K562 (cell line): Measurements from ENCODE around the gene KCND3. TPM values are rescaled to one million over a fixed set of nuclear protein-coding genes. Genes with fewer than 3 reads are reported as not detected.

Experiments
- ATAC-seq: fragments of 200-7000 bp; cut with Tn5 transposase; 3 replicates; pipeline ENCODE4 v1.9.1; 2020; ENCODE audit warnings: moderate library complexity
- BruUV-seq: library from RNA; stranded (reverse); fragments of 400-500 nt; replicated peaks from 2 replicates; lab custom pipeline; 2021; lab: Mats Ljungman, UMichigan
- CTCF ChIA-PET: fragments of 300-600 bp; formaldehyde crosslinking; extraction: SDS; loops from one replicate; lab custom pipeline; 2021; ENCODE audit warnings: low intra/inter-chr PET ratio; lab: Yijun Ruan, JAX
- POLR2A ChIA-PET: fragments of 300-600, 350-650 bp; sonication (Branson Sonifier 250); formaldehyde crosslinking; extraction: SDS; loops from one replicate; lab custom pipeline; 2021; ENCODE audit warnings: antibody characterized with exemption, inconsistent platforms; lab: Yijun Ruan, JAX
- DNase-seq, 4 experiments: peaks; one replicate each; pipeline versions ENCODE4 v3.0.0 to v3.0.0-alpha.2; 2011 to 2018; ENCODE audit warnings: low spot score in 3 of 4, mixed read lengths in 3 of 4; ENCODE audit errors: extremely low read depth in 1 of 4
- FAIRE-seq: peaks from 2 replicates; lab custom pipeline; 2011; peaks lifted over from hg19 to GRCh38; lab: Jason Lieb, UNC
- H2AFZ ChIP-seq: 2 replicates; pipeline ENCODE4 v1.6.0; 2011; ENCODE audit warnings: low read depth, low read length, control low read depth, inconsistent platforms
- H3K27ac ChIP-seq: fragments of 200-600 bp; 3 replicates; pipeline ENCODE4 v1.8.0; 2011; ENCODE audit warnings: low read depth, mild to moderate bottlenecking, control low read depth, inconsistent platforms, low read length, moderate library complexity, mixed read lengths; ENCODE audit errors: extremely low read depth
- H3K27me3 ChIP-seq, 2 experiments: fragments of 300-600 bp in 1 of 2; 2 replicates in 1 of 2; 3 replicates in 1 of 2; pipeline versions ENCODE4 v1.6.0 to v1.8.0; 2011; ENCODE audit warnings: inconsistent platforms in 2 of 2, low read length in 2 of 2, mild to moderate bottlenecking in 1 of 2, mixed read lengths in 1 of 2, moderate library complexity in 1 of 2; ENCODE audit not compliant: control insufficient read depth in 2 of 2, insufficient read depth in 2 of 2
- H3K36me3 ChIP-seq: fragments of 300-600 bp; 3 replicates; pipeline ENCODE4 v1.8.0; 2011; ENCODE audit warnings: mild to moderate bottlenecking, low read length, inconsistent platforms; ENCODE audit not compliant: control insufficient read depth, insufficient read depth
- H3K4me1 ChIP-seq, 2 experiments: fragments of 200-600 bp in 1 of 2; replicated peaks in 1 of 2; 2 replicates in 1 of 2; 3 replicates in 1 of 2; pipeline versions ENCODE4 v1.5.1 to v1.8.0; 2011; ENCODE audit warnings: inconsistent platforms in 2 of 2, low read length in 2 of 2, mild to moderate bottlenecking in 1 of 2, mixed read lengths in 1 of 2, moderate library complexity in 1 of 2; ENCODE audit not compliant: control insufficient read depth in 2 of 2, insufficient read depth in 2 of 2
- H3K4me2 ChIP-seq: 2 replicates; pipeline ENCODE4 v1.6.1; 2011; ENCODE audit warnings: low read length, control low read depth, inconsistent platforms, mixed read lengths; ENCODE audit not compliant: insufficient read depth
- H3K4me3 ChIP-seq: fragments of 200-600 bp; sonication (generic), shearing (Covaris generic); 2 replicates; pipeline ENCODE4 v1.5.1; 2016; ENCODE audit warnings: control low read depth, inconsistent platforms
- H3K79me2 ChIP-seq: fragments of 200-600 bp; 3 replicates; pipeline ENCODE4 v1.8.0; 2011; ENCODE audit warnings: low read length, inconsistent platforms; ENCODE audit not compliant: control insufficient read depth, insufficient read depth
- H3K9ac ChIP-seq, 2 experiments: 2 replicates each; pipeline versions ENCODE4 v1.6.0 to v1.6.1; 2011; ENCODE audit warnings: low read depth in 2 of 2, low read length in 2 of 2, control low read depth in 1 of 2, inconsistent platforms in 1 of 2, mild to moderate bottlenecking in 1 of 2, mixed read lengths in 1 of 2; ENCODE audit not compliant: insufficient read depth in 1 of 2
- H3K9me1 ChIP-seq: one replicate; pipeline ENCODE4 v1.6.0; 2011; ENCODE audit warnings: inconsistent platforms, mild to moderate bottlenecking, low read length, moderate library complexity; ENCODE audit not compliant: control insufficient read depth, insufficient read depth
- H3K9me3 ChIP-seq: replicated peaks from 2 replicates; pipeline ENCODE4 v1.5.1; 2011; ENCODE audit warnings: low read depth, low read length, inconsistent platforms; ENCODE audit not compliant: control insufficient read depth, insufficient read depth
- H4K20me1 ChIP-seq: replicated peaks from 2 replicates; pipeline ENCODE4 v1.6.1; 2011; ENCODE audit warnings: low read length, inconsistent platforms, mixed read lengths; ENCODE audit not compliant: control insufficient read depth, insufficient read depth
- ARHGAP35 ChIP-seq: fragments of 450-650 bp; IDR thresholded peaks from 2 replicates; pipeline ENCODE4 v1.6.1; 2018; ENCODE audit not compliant: partially characterized antibody
- BACH1 ChIP-seq: fragments of 200-800 bp; sonication (Bioruptor generic); IDR thresholded peaks from 2 replicates; pipeline ENCODE4 v1.6.1; 2016; ENCODE audit warnings: missing genetic modification characterization, missing compliant biosample characterization
- CGGBP1 ChIP-seq: fragments of 250-450 bp; sonication (Bioruptor Pico); IDR thresholded peaks from 2 replicates; pipeline ENCODE4 v1.9.0; 2021; ENCODE audit warnings: mild to moderate bottlenecking
- CLOCK ChIP-seq: fragments of 250-450 bp; sonication (Bioruptor Pico); IDR thresholded peaks from 2 replicates; pipeline ENCODE4 v1.4.0; 2020; ENCODE audit warnings: mild to moderate bottlenecking, moderate library complexity, borderline replicate concordance
- DLX4 ChIP-seq: fragments of 250-450 bp; sonication (Bioruptor Pico); IDR thresholded peaks from 2 replicates; pipeline ENCODE4 v1.6.1; 2021; ENCODE audit warnings: mild to moderate bottlenecking
- DNMT1 ChIP-seq: fragments of 450-650 bp; IDR thresholded peaks from 2 replicates; pipeline ENCODE4 v1.6.1; 2016; ENCODE audit warnings: antibody characterized with exemption, mild to moderate bottlenecking
- KLF1 ChIP-seq: fragments of 450-650 bp; IDR thresholded peaks from 2 replicates; pipeline ENCODE4 v1.6.1; 2016; ENCODE audit warnings: missing genetic modification characterization, missing compliant biosample characterization
- MCM5 ChIP-seq: fragments of 450-650 bp; IDR thresholded peaks from 2 replicates; pipeline ENCODE4 v1.6.1; 2016; ENCODE audit warnings: low read depth
- MCM7 ChIP-seq, 2 experiments: fragments of 450-650 bp; IDR thresholded peaks; 2 replicates each; pipeline ENCODE4 v1.6.1; 2016 to 2018
- MEF2D ChIP-seq: conservative IDR thresholded peaks from 2 replicates; pipeline ENCODE4 v1.6.1; 2016; ENCODE audit warnings: low read depth, missing genetic modification characterization, missing compliant biosample characterization
- PHB2 ChIP-seq: fragments of 450-650 bp; IDR thresholded peaks from 2 replicates; pipeline ENCODE4 v1.6.1; 2017; ENCODE audit warnings: low read depth
- POLR2AphosphoS2 ChIP-seq: IDR thresholded peaks from 2 replicates; pipeline ENCODE4 v1.6.1; 2012; ENCODE audit warnings: low read length, improper control_type of control experiment
- RAD21 ChIP-seq, 2 experiments: fragments of 250-450 bp in 1 of 2; fragments of 450-650 bp in 1 of 2; sonication (Bioruptor Pico) in 1 of 2; formaldehyde crosslinking in 1 of 2; IDR thresholded peaks in 1 of 2; conservative IDR thresholded peaks in 1 of 2; 2 replicates each; pipeline versions ENCODE4 v1.4.0 to v1.8.0; 2020 to 2022; ENCODE audit warnings: mild to moderate bottlenecking in 2 of 2, moderate library complexity in 1 of 2
- SRF ChIP-seq, 2 experiments: fragments of 250-450, 450-650 bp in 1 of 2; sonication (Bioruptor Pico) in 1 of 2; sonication (generic) in 1 of 2; formaldehyde crosslinking; IDR thresholded peaks; 2 replicates each; pipeline versions ENCODE4 v1.5.0 to v1.5.1; 2020 to 2022; ENCODE audit warnings: mild to moderate bottlenecking in 1 of 2, missing genetic modification reagents in 1 of 2
- TEAD2 ChIP-seq: fragments of 450-650 bp; IDR thresholded peaks from 2 replicates; pipeline ENCODE4 v1.6.1; 2016; ENCODE audit warnings: missing genetic modification characterization, control low read depth, missing compliant biosample characterization
- TFAM ChIP-seq: fragments of 250-450 bp; sonication (Bioruptor Pico); conservative IDR thresholded peaks from 2 replicates; pipeline ENCODE4 v1.5.0; 2021; ENCODE audit warnings: mild to moderate bottlenecking, moderate library complexity
- THRAP3 ChIP-seq: fragments of 450-650 bp; IDR thresholded peaks from 2 replicates; pipeline ENCODE4 v1.6.1; 2016; ENCODE audit warnings: mild to moderate bottlenecking, inconsistent platforms, borderline replicate concordance
- WGBS: fragments of 100-300 bp; shearing (Covaris generic); methylation state at CpG from one replicate; pipeline ENCODE4 v1.1.6; 2016; ENCODE audit warnings: low coverage, mixed read lengths; ENCODE audit not compliant: insufficient coverage; ENCODE audit errors: missing lambda C conversion rate; 5-methylcytosine and 5-hydroxymethylcytosine counted together
- in situ Hi-C: fragments of 300-500 bp; cut with MboI; formaldehyde crosslinking; loops from 4 replicates; pipeline ENCODE4 v1.15.0; 2018; ENCODE audit warnings: inconsistent platforms, mixed read lengths
- intact Hi-C: fragments of 100-400 bp; cut with micrococcal nuclease; formaldehyde crosslinking; loops from 2 replicates; pipeline ENCODE4 v1.14.2; 2022
- polyA plus RNA-seq, 8 experiments: library from polyadenylated mRNA; depleted of rRNA in 4 of 8; stranded (reverse) in 5 of 8; unstranded in 3 of 8; fragments of >200 nt; fragmentation: Nextera tagmentation in 2 of 8; fragmentation: Illumina TruSeq in 1 of 8; extraction: Ambion mirVana in 2 of 8; extraction: Trizol in 1 of 8; gene quantifications; 2 replicates each; pipeline versions ENCODE4 v1.2.1 to v1.2.3, GENCODE V29; 2011 to 2014; ENCODE audit warnings: inconsistent platforms in 1 of 8, missing spikeins in 1 of 8
- total RNA-seq, 7 experiments: library from RNA; depleted of rRNA in 6 of 7; stranded (reverse); fragments of >200 nt in 6 of 7; fragmentation: Illumina TruSeq in 2 of 7; extraction: Trizol in 2 of 7; gene quantifications; 2 replicates each; pipeline versions ENCODE4 v1.2.1 to v1.2.3, GENCODE V29; 2011 to 2021; ENCODE audit warnings: low replicate concordance in 1 of 7
- TF ChIP-seq, protein P1 (sequence below): fragments of 200-800 bp; sonication (Bioruptor generic); IDR thresholded peaks from 2 replicates; pipeline ENCODE4 v1.6.1; 2017; ENCODE audit warnings: missing genetic modification characterization, missing compliant biosample characterization

Gene KCND3
- total and polyA plus RNA-seq, 9 of the 15 experiments (the other 6 are each of a cell fraction or from before 2014, with no cell fraction given), result not detected

GRCh38 chr1:111924786-111925185, 64.7 kb downstream of the KCND3 start:
- Histone ChIP-seq H3K4me2 (no peak overlapping the region), H3K9me1 (no peaks in the 10 kb centered on the region), H3K79me2 (no peaks in the 10 kb centered on the region), H3K9ac (no peak overlapping the region), H3K4me1 (peaks cover 6% of the 10 kb centered on the region in 2 experiments; a peak in 4 of 5 replicates), H4K20me1 (peaks cover 2% of the 10 kb centered on the region; the same call in 1 of the 2 replicates), H3K36me3 (no peaks in the 10 kb centered on the region), H3K9me3 (no peaks in the 10 kb centered on the region), H3K4me3 (no peak overlapping the region), H2AFZ (no peak overlapping the region), H3K27ac (no peak overlapping the region), H3K27me3 (peaks cover 0 to 26% of the 10 kb centered on the region in 2 experiments; a peak in 2 of 5 replicates)
- POLR2A ChIA-PET, result no interaction called here
- no peak for ATAC-seq
- intact Hi-C loops, result no loop called here
- TF ChIP-seq CGGBP1 (CRISPR knock-in tag), result no peak
- no peak for TF ChIP-seq MCM5
- no peak for TF ChIP-seq TFAM (CRISPR knock-in tag)
- no peak for TF ChIP-seq RAD21 (CRISPR knock-in tag; conservative IDR thresholded peaks at IDR 0.05 in 1 of 2, IDR thresholded peaks at IDR 0.05 in 1 of 2)
- no peak for TF ChIP-seq ARHGAP35
- TF ChIP-seq DNMT1, result no peak
- TF ChIP-seq MEF2D, result no peak
- no peak for TF ChIP-seq TEAD2
- TF ChIP-seq PHB2, result no peak
- no peak for TF ChIP-seq THRAP3
- no peak for TF ChIP-seq DLX4
- TF ChIP-seq, protein P1, sequence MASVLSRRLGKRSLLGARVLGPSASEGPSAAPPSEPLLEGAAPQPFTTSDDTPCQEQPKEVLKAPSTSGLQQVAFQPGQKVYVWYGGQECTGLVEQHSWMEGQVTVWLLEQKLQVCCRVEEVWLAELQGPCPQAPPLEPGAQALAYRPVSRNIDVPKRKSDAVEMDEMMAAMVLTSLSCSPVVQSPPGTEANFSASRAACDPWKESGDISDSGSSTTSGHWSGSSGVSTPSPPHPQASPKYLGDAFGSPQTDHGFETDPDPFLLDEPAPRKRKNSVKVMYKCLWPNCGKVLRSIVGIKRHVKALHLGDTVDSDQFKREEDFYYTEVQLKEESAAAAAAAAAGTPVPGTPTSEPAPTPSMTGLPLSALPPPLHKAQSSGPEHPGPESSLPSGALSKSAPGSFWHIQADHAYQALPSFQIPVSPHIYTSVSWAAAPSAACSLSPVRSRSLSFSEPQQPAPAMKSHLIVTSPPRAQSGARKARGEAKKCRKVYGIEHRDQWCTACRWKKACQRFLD, result no peak
- no peak for TF ChIP-seq KLF1
- no peak for TF ChIP-seq CLOCK (CRISPR knock-in tag)
- TF ChIP-seq SRF (CRISPR knock-in tag; IDR thresholded peaks at IDR 0.05), result no peak
- no peak for TF ChIP-seq POLR2AphosphoS2
- TF ChIP-seq MCM7 (IDR thresholded peaks at IDR 0.05), result no peak
- TF ChIP-seq BACH1 (tag), result no peak
- in situ Hi-C loops, result no loop called here
- BruUV-seq, result no TSS peak
- no peak for FAIRE-seq
- CTCF ChIA-PET, result interaction anchor here (0.6 kb wide), 1 partner anchor 329 kb away, joined by 3 read pairs; no protein-coding TSS in a partner anchor
- no peak for DNase-seq
- 0% methylated on average over 2 of the region's 2 CpGs for WGBS
